GM19372 (cell line): ENCODE results near the gene KRTAP12-3.

Experiments used
- ATAC-seq: cut with Tn5 transposase; IDR thresholded peaks from one replicate; pipeline ENCODE4 v1.9.1; 2021; ENCODE audit warnings: mild to moderate bottlenecking, low read depth, moderate library complexity; ENCODE audit not compliant: unreplicated experiment

The KRTAP12-3 gene

GRCh38 chr21:44700101-44701022, 42.6 kb downstream of the KRTAP12-3 start:
- ATAC-seq = no peak

GRCh38 chr21:44701023-44701400, 43.3 kb downstream of the KRTAP12-3 start:
- no peak for ATAC-seq

GRCh38 chr21:44701541-44701940, 43.8 kb downstream of the KRTAP12-3 start:
- ATAC-seq = no peak

- no peak for ATAC-seq
Measured at GRCh38 chr21:44702111-44702972, 44.6 kb downstream of the KRTAP12-3 start.

GRCh38 chr21:44702973-44703730, 45.4 kb downstream of the KRTAP12-3 start:
- no peak for ATAC-seq

GRCh38 chr21:44703731-44704635, 46.3 kb downstream of the KRTAP12-3 start:
- ATAC-seq = no peak

- ATAC-seq = no peak
Measured at GRCh38 chr21:44704636-44705001, 46.9 kb downstream of the KRTAP12-3 start.

- ATAC-seq = no peak
Measured at GRCh38 chr21:44706026-44706705, 48.4 kb downstream of the KRTAP12-3 start.

GRCh38 chr21:44706706-44707581, 49.2 kb downstream of the KRTAP12-3 start:
- ATAC-seq = no peak
